GM21447 (cell line): ENCODE data around the gene L2HGDH.
A peak's percentile ranks its signal among the peaks of the same experiment; 100 is the strongest.

ENCODE experiments used
- ATAC-seq: cut with Tn5 transposase; IDR thresholded peaks from one replicate; pipeline ENCODE4 v1.9.1; 2021; ENCODE audit not compliant: unreplicated experiment

Gene L2HGDH

DNA sequence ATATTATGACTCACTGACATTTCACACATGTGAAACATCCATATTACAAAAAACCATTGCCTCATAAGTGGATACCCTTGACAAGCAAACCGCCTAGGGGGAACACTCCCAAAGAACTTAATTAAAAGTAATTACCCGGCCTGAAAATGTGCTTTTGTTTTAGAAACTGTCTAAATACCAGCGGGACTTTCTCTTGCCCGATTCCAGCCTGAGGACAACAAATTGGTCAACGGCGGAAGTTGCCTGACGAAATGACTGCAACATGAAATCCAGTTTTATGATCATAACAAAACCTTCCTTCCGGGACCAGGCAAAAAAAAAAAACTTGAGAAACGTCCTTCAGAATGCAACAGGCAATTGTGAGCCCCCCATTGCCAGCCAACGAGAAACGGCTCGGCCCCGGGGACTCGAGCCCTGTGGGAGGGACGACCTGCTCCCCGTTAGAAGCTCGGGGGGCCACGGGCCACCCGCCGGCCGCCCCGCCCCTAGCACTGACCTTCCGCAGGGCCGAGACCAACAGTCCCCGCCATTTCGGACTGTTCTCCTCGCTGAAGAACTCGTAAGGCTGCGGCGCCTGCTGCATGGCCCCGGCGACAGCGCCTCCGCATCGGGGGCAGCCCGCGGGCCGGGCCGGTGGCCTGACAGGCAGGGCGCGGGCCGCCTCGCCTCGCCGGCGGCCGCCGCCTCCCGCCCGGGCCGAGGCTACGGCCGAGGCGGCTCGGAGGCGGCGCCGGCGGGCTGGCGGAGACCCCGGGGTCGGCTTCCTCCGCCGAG is 81.1 kb downstream of the L2HGDH start:
- ATAC-seq: peak; percentile 32

DNA sequence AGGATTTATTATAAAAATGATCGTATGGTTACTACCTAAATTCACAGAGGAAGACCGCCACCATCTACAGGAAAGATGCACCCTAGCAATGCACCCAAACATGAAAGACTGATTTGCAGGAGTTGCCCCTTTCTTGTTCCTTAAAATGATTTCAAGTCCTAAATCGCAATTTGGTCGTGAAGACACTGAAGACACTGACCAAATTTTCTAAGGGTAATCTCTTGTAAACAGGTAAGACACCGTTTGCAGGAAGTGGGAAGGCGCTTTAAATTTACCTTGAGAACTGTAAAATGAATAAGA is 81.7 kb downstream of the L2HGDH start:
- ATAC-seq: no peak

DNA sequence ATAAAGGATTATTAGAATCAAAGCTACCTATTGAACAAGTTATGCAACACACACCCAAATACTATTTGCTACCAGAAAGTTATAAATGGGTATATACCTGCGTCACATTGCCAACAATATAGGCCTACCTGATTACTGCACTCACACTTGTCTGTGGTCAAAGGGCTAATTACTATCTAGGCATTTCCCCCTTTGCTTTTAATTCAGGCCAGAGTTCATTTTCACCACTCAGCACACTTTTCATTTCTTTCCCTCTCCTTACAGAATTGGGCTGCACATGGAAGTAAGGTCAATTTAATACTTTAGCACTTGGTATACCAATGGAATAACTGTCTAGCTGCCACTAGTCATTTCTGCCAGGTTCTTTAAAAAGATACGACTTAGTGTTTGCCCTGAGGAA is 82.3 kb downstream of the L2HGDH start:
- no peak for ATAC-seq

DNA sequence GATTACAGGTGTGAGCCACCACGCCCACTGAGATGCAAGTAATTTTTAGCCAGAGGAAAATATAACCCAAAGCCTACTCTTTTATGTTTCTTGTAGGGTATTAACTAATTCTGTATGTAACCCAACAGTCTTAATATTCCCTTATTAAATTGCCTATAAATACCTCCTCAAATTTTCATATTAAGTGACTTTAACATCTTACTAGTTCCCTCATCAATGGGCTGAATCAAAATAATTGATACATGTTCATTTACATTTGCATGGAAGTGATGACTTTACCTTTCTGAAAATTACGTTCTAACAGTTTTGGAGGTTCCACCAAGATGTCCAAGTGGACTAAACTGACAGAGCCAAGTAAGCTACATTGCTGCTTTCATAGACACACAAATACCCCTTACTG is 83.7 kb downstream of the L2HGDH start:
- ATAC-seq: no peak

DNA sequence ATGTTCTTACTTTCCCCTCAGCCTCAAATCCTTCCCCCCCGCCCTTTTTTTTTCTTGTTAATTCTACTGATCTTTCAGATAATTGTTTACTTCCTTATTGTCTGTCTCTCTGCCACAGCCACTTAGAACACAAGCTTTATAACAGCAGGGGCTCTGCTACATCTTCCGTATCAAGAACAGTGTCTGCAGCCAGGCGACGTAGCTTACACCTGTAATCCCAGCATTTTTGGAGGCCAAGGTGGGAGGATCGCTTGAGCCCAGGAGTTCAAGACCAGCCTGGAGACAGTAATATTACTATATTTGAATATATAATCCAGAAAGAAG is 86.1 kb downstream of the L2HGDH start:
- no peak for ATAC-seq

DNA sequence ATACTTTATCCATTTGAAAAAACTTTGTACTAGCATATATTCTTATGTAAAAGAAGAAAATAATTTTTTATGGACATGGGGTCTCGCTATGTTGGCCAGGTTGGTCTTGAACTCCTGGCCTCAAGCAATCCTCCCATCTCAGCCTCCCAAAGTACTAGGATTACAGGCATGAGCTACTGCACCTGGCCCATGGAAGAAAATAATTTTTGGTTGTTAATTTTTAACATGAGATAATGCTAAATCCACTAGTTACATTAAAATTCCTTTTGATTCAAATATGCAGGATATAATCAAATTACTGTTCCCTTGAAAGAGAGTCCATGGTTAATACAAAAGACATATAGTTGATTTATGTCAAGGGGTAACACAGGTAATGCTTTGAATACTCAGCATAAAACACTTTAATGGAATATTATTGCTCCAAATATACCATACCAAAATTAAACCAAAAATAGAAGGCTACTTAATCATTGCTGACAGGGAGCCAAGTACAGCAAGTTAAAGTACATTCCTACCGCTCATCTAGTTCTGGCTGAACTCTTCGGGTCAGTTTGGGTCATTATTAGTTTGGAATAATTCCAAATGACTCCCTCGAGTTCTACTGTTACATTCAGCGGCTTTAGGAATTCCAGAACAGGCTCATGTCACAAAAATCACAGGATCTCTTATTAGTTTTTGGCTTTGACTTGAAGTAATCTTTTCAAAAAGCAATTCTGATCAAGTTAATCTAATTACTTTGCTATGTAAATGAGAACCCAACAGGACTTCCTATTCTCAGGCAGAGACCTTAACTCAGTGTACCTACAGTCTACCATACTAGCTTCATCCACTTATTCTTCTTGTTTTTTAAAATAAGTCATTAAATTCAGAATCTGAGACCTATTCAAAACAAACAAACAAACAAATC is 86.7 kb downstream of the L2HGDH start:
- no peak for ATAC-seq

DNA sequence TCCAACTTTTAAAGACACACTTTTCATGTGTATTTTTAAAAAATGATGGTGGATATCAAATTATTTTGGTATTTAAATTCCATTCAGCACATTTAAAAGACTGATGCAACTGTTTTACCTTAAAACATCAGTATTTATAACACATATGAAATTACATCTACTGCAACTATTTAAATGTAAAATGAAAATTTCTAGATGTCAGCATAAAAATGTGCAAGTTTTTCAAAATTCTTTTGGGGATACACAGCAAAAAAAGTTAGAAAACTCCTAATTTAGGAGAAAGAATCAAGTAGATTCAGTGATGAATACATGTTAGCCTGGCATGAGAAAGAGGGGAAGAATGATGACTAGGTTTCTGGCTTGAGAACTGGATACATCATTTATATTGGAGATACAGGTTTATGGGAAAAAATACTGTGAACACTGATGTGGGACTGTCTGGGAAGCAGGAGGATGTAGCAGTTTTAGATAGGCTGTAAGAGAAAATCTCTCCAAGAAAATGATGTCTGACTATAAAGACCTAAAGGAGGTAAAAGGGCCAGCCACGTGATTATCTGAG is 89.9 kb downstream of the L2HGDH start:
- no peak for ATAC-seq

DNA sequence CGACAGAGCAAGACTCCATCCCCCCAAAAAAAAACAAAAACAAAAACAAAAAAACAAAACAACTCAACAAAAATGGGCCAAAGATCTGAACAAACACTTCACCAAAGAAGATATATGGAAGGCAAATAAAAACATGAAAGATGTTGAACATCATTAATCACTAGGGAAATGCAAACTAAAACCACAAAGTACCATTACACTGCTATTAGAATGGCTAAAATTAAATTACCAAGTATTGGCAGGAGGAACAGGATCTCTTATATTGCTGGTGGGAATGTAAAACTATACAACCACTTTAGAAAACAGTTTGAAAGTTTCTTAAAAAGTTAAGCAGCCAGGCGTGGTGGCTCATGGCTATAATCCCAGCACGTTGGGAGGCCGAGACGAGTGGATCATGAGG is 93.5 kb downstream of the L2HGDH start:
- ATAC-seq: no peak

DNA sequence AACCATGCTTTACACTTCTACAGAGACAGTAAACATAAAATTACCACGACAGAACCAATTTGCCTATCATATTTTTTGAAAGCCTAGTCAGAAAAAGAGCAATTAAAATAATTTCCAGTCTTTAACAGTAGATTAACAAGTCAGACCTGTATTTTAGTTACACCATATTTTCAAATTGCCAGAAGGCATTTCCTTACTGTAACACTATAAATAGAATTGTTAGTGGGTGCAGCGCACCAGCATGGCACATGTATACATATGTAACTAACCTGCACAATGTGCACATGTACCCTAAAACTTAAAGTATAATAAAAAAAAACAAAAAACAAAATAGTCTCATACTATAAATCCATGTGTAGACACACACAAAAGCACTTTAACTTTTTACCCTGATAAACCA is 96.6 kb downstream of the L2HGDH start:
- ATAC-seq: no peak

DNA sequence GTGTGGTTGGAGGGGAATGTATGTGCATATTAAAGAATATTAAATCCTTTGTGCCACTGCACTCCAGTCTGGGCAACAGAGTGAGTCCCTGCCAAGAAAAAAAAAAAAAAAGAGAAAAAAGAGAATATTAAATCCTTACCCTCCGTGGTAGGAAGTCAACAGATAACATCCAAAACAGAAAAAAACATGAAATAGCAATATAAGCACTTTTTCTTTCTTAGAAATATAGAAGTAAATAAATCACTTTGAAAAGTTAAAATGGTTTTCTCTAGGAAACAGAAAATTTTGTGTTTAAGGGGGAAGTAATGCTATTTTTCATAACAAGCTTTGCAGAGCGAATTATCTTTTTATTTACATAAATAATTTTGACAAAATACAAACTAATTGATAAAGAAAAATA is 98.2 kb downstream of the L2HGDH start:
- ATAC-seq: no peak

DNA sequence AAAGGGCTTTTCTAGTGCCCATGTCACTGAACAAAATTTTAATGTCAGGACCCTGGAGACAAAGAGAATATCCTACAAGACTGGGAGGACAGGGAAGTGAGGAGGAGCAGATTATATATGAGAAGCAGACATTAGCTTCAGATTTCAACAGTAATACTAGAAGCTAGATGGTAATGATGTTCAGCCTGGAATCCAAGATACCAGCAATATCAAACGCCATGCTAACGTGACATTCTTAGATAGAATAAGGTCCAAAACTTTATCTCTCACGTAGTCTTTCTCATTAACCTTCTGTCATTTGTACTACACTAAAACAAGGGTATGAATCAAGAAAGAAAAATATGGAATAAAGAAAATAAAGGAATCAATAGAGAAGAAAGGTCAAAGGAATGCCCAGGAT is 99.3 kb downstream of the L2HGDH start:
- ATAC-seq: no peak

DNA sequence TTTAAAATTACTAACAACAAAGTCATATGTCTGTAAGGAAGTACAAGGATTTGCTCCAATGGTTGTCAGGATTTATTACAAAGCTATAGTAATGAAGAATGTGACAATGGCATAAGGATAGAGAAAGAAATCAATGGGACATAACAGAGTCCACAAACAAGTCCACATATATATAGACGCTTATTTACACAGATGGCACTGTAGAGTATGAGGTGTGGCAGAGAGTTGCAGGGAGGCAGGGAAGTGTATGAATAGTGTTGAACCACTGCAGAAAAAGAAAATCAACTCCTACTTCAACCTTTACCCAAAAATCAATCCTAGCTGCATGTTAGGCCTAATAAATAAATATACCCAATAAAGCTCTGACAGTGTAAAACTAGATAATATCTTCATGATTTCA is 102.0 kb downstream of the L2HGDH start:
- no peak for ATAC-seq

DNA sequence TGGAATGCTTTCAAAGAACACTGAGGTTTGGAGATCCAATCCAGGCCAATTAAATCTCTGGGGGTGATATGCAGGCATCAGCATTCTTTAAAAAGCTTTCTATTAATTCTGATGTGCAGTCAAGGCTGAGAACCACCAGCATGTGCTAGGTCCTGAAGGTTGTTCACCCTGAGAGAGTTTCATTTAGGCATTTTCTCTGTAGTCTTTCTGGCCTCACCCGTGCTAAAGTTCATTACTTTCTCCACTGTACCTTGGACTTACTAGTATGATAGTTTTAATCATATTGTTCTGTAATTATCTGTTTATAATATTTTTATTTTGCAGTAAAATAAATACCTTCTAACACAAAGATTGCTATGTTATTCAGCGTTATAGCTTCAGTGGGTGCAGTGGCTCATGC is 113.5 kb downstream of the L2HGDH start:
- ATAC-seq: no peak

DNA sequence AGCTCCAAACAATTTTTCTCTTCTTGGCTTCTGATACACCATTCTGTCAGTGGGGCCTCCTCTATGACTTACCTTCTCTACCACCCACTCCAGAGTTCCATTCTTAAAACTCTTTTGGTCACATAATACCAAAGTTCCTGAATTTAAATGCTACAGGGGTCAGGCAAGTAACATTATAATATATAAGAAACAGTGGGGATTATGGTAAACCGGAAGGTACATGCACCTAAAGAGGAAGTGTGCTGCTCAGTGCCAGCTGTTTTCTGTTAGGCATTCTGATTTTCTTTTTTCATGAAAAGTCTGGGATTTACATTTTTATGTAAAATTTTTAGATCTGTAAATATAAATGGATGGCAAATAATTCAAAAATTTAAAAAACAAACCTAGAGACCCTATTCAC is 120.5 kb downstream of the L2HGDH start:
- no peak for ATAC-seq
